EH (cell line): ENCODE results near the gene ADPRH.
A peak's percentile ranks its signal among the peaks of the same experiment; 100 is the strongest.

ENCODE experiments used
- DNase-seq: peaks from one replicate; pipeline ENCODE4 v3.0.0-alpha.2; 2015; ENCODE audit warnings: low read depth

Gene ADPRH

DNA sequence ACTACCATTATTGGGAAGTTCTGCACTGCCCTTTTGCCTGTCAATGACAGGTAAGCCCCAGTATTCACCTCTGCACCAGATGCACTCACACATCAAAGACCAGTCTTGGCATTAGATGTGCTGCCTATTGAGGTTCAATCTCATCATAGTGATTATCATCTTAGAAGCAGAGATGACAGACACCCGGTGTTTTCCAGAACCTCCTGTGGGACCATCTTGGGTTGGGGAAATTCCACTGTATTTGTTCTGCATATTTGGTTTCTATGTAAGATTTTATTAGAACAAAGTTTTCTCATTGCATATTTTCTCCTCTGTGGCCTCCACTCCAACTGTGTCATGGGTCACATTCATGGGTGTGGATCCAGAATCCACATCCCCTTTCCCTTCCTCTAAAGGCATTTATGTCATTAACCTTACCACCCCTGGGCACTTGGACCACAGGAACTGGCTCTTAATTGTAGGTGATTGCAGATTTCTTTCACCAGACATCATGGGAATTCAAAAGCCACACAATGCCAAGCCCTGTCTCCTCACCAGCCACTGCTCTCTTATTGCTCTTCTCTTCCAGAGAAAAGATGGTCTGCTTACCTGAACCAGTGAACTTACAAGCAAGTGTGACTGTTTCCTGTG is 49.6 kb downstream of the ADPRH start:
- peak; percentile 86 for DNase-seq

DNA sequence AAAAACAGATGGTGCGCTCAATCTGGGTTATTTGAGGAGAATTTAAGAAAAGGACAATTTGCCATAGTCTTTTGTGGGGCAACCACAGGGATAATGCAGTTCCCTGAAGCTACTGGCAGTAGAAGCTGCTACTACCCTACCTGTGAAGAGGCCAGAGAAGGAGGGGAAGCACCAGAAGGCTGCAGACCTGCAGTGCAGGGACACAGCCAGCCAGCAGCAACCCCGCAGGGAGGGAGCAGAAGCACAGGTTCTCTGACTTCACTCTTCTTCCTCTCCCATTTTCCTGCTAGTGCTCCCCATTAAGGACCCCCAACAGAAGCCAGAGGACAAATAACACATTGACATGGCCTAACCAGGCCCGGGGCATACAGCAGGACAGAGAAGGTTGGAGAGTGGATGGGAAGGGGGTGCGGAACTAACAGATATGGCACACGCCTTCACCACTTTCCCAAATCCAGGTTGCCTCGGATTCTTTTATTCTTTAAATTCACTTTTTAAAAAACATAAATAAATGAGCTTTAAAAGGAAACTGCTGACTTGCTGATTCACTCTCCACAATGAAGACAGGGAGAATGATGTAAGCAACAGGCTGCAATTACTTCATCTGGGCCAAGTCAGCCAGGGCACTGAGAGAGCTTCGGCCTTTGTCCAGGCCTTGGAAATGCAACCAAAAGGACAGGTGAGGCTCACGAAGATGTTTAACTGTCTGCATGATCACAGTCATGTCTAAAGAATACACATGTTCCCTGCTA is 51.0 kb downstream of the ADPRH start:
- DNase-seq: peak; percentile 68

DNA sequence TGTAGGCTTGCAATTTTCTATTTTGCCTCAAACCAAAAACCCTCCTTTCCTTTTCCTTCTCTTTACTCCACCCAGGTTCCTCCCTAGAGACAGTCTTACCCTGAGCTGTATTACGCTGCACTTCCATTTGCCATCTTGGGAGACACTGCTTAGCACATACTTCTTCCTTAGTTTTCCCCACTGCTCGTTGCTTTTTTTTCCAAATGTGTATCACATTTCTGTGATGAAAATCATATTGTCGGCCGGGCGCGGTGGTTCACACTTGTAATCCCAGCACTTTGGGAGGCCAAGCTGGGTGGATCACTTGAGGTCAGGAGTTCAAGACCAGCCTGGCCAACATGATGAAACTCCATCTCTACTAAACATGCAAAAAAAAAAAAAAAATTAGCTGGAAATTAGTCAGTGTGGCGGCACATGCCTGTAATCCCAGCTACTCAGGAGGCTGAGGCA is 51.6 kb downstream of the ADPRH start:
- DNase-seq: no peak

DNA sequence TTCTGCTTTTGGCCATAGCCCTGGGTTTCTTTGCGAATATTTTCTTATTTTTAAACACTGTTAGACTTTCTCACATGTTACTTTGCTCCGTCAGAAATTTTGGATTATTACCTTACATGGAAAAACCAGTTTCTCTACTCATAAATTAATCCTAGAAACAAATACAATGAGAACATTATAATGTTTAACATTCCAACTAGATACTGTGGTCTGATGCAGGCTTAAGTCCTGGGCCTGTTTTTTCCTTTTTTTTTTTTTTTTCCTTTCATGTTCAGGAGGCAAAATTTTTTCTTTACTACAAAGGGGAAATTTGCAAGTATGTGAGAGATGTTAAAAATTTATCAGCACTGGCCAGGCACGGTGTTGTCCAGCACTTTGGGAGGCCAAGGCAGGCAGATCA is 52.2 kb downstream of the ADPRH start:
- DNase-seq: peak; percentile 16

DNA sequence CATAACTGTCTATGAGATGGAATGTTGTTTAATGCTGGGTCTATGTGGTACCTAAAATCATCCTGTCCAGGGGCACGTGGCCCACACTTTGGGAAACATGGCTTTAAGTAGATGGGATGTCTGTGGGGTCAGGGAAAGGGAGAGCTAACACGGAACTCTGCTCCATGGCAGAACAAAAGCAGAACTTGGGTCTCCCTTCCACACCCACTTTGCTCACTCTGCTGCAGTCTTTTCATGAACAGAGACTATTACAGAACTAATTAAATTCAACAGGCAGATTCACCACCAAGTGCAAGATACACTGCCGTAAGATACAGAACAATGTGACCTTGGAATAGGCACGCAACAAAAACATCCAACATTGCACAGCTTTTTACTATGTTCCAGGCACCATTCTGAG is 52.9 kb downstream of the ADPRH start:
- DNase-seq: no peak

DNA sequence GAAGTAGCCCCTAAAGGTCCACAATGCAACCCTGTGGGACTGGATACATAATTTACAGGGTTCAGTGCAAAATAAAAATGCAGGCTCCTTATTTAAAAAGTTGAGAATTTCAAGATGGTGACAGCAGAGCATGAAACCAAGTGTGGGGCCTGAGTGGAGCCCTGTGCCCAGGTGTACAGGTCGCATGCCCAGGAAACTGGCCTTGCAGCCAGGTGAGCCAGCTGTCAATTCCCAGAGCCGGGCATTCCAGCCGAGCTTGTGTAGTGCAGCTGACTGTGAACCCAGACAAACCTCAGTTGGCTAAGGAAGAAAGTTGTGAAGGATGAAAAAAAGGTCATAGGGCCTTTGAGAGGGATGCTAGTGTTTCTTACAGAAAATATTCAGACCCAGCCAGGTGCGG is 53.5 kb downstream of the ADPRH start:
- DNase-seq: no peak

DNA sequence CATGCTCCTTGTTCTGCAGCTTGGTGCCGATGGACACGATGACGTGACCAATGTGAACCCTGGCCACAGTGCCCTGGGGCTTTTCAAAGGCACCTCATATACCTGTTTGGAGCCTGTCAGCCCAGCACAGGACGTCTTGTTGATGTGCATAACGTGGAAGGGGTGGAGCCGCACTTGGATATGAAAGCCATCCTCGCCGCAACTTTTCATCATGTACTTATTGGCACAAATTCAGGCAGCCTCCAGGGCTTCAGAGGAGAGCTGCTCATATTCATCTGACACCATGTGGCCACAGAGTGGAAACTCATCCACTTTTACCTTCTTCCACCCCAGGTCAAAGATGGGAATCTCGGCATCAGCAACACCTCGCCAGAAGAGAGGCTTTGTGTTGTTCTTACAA is 56.4 kb downstream of the ADPRH start:
- no peak for DNase-seq

DNA sequence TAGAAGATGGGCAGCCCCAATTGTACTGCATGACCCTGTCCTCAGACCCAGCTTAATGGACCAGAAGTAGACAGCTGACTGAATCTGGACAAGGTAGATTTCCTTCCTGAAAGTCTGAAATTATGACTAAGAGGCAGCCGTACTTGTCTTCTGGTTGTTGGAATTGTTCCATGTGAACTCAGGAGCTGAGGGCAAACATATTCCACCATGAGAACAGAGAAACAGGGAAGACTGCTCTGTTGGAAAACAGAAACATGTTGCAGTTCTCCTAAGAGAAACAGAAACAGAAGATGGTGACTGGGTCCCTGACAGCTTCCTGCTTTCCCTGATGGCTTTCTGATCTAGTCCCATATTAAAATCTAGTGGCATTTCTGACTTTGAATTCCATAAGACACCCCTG is 57.0 kb downstream of the ADPRH start:
- DNase-seq: peak; percentile 46

DNA sequence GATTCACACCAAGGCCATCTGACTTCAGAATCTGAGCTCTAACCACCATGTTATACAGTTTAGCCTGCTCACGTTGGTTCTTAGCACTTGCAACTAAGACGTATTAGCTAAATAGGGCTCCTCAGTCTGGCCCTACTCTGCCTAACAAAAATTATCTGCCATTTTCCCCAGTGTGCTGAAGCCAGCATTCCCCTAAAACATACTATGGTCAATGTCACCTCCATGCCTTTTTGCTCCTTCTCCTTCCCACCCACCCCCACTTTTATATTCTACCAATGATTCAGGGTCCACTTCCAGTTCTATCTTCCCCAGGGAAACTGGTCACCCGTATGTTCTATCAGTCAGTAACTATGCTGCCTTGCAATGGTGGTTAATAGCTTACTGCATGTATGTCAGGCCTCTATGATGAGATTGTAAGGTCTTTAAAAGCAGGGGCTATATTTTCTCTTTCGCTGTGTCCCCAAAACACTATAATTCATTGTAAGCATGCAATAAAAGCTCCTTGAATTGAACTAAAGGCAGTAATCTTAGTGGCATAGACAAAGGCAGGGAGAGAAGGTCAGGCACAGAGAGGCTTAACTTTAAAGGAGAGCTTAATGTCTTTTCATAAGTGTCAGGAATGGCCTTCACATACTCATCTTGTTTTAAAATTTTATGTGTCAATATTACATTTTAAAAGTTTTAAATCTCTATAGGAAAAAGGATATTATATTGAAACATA is 57.8 kb downstream of the ADPRH start:
- no peak for DNase-seq

DNA sequence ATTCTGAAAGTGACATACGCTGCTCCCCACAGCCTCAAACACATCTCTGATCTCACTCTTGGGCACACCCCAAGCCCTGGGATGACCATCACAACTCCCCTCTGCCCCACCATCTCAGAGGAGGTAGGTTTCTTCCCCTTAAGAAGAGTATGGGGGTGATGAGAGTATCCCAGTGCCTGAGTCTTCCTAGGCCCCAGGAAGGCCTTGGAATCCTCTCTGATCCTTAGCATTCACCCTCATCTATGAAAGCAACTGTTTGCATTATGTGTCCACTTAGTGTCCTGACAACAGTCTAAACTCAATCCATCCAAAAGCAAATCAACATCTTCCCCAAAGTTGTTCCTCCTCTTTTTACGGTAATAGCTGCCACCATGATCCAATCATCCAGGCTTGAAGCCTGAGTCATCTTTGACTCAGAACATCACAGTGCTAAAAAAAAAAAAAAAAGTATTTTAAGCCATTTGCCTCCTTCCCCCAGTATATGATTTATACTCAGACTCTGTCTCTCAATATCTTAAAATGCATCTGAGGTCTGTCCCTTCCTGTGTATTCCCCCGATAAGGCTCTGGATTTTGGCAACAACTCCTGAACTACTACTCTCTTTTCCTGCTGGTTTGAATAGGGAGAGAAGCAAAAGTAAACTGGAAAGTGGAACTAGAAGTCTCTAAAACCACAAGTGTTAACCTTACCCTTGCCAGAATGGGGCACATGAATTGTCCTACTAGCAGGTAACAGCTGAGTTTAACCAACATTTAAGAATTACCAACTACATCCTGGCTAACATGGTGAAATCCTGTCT is 58.6 kb downstream of the ADPRH start:
- DNase-seq: peak; percentile 96
